ENCODE results near the gene PPID. TPM values are rescaled to one million over a fixed set of nuclear protein-coding genes. Genes with fewer than 3 reads are reported as not detected.

PPID gene
- total and polyA plus RNA-seq, 2 of the 13 experiments (the other 11 are each of a cell fraction or from before 2014, with no cell fraction given): 15.4 to 63.4 TPM

- TF ChIP-seq, protein P1, sequence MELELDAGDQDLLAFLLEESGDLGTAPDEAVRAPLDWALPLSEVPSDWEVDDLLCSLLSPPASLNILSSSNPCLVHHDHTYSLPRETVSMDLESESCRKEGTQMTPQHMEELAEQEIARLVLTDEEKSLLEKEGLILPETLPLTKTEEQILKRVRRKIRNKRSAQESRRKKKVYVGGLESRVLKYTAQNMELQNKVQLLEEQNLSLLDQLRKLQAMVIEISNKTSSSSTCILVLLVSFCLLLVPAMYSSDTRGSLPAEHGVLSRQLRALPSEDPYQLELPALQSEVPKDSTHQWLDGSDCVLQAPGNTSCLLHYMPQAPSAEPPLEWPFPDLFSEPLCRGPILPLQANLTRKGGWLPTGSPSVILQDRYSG (CRISPR knock-in tag; IDR thresholded peaks at IDR 0.05): no peak
- TF ChIP-seq KDM5A (IDR thresholded peaks at IDR 0.05; ENCODE audit: borderline replicate concordance, low read length) (no peak), ZBTB40 (IDR thresholded peaks at IDR 0.05) (no peak), ZBTB40 (CRISPR knock-in tag; IDR thresholded peaks at IDR 0.05) (peak; percentile 62; the same call in 1 of the 2 replicates), UBTF (CRISPR knock-in tag; IDR thresholded peaks at IDR 0.05) (no peak), SOX5 (CRISPR knock-in tag; IDR thresholded peaks at IDR 0.05; ENCODE audit: borderline replicate concordance) (peak; percentile 30; the same call in 1 of the 2 replicates), BATF2 (CRISPR knock-in tag; IDR thresholded peaks at IDR 0.05) (no peak), ZNF768 (CRISPR knock-in tag; IDR thresholded peaks at IDR 0.05) (no peak), NCOA1 (CRISPR knock-in tag; IDR thresholded peaks at IDR 0.05) (no peak)
- TF ChIP-seq, protein P2, sequence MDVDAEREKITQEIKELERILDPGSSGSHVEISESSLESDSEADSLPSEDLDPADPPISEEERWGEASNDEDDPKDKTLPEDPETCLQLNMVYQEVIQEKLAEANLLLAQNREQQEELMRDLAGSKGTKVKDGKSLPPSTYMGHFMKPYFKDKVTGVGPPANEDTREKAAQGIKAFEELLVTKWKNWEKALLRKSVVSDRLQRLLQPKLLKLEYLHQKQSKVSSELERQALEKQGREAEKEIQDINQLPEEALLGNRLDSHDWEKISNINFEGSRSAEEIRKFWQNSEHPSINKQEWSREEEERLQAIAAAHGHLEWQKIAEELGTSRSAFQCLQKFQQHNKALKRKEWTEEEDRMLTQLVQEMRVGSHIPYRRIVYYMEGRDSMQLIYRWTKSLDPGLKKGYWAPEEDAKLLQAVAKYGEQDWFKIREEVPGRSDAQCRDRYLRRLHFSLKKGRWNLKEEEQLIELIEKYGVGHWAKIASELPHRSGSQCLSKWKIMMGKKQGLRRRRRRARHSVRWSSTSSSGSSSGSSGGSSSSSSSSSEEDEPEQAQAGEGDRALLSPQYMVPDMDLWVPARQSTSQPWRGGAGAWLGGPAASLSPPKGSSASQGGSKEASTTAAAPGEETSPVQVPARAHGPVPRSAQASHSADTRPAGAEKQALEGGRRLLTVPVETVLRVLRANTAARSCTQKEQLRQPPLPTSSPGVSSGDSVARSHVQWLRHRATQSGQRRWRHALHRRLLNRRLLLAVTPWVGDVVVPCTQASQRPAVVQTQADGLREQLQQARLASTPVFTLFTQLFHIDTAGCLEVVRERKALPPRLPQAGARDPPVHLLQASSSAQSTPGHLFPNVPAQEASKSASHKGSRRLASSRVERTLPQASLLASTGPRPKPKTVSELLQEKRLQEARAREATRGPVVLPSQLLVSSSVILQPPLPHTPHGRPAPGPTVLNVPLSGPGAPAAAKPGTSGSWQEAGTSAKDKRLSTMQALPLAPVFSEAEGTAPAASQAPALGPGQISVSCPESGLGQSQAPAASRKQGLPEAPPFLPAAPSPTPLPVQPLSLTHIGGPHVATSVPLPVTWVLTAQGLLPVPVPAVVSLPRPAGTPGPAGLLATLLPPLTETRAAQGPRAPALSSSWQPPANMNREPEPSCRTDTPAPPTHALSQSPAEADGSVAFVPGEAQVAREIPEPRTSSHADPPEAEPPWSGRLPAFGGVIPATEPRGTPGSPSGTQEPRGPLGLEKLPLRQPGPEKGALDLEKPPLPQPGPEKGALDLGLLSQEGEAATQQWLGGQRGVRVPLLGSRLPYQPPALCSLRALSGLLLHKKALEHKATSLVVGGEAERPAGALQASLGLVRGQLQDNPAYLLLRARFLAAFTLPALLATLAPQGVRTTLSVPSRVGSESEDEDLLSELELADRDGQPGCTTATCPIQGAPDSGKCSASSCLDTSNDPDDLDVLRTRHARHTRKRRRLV (CRISPR knock-in tag; IDR thresholded peaks at IDR 0.05): no peak
Measured at GRCh38 chr4:158670975-158671664, 52.1 kb downstream of the PPID start (continued).

Measured in HepG2 (cell line).